GM10248 (cell line): ENCODE results near the gene WASF2.

ENCODE experiments used
- CTCF ChIA-PET: fragments of 300-600 bp; sonication (Branson Sonifier 250); formaldehyde crosslinking; extraction: SDS; loops from one replicate; lab custom pipeline; 2021; ENCODE audit warnings: antibody characterized with exemption; lab: Yijun Ruan, JAX
- POLR2A ChIA-PET: fragments of 350-650 bp; sonication (Branson Sonifier 250); formaldehyde crosslinking; extraction: SDS; loops from one replicate; lab custom pipeline; 2020; ENCODE audit warnings: antibody characterized with exemption; lab: Yijun Ruan, JAX
- DNase-seq: peaks from one replicate; pipeline ENCODE4 v3.0.0; 2012; ENCODE audit errors: extremely low spot score
- CTCF ChIP-seq: IDR thresholded peaks from 2 replicates; pipeline ENCODE4 v1.5.1; 2012; ENCODE audit warnings: mild to moderate bottlenecking, low read depth; ENCODE audit errors: extremely low read depth, missing control alignments, control extremely low read depth

WASF2 gene

GRCh38 chr1:27531959-27532685, 42.2 kb upstream of the WASF2 start:
- ChIA-PET CTCF (interaction anchor here (1.0 to 7.1 kb wide), 2 partner anchors 24 to 32 kb away, joined by 3 to 62 read pairs; no protein-coding TSS in a partner anchor), POLR2A (interaction anchor here (0.6 kb wide), 1 partner anchor 1117 kb away, joined by 4 read pairs; no protein-coding TSS in a partner anchor)
- TF ChIP-seq CTCF: no peak
- DNase-seq: no peak

- no peak for DNase-seq
- CTCF ChIA-PET: interaction anchor here (0.9 to 1.9 kb wide), 3 partner anchors 19 to 132 kb away, joined by 3 to 6 read pairs (median 3); no protein-coding TSS in a partner anchor
- TF ChIP-seq CTCF: no peak
- POLR2A ChIA-PET: interaction anchor here (0.7 kb wide), 1 partner anchor 213 kb away, joined by 6 read pairs; no protein-coding TSS in a partner anchor
These were observed 40.2 kb upstream of the WASF2 start for GRCh38 chr1:27530192-27530591.

GRCh38 chr1:27529704-27530018, 39.7 kb upstream of the WASF2 start:
- DNase-seq: no peak
- POLR2A ChIA-PET: no interaction called here
- CTCF ChIA-PET: interaction anchor here (0.9 to 1.9 kb wide), 2 partner anchors 27 to 133 kb away, joined by 3 to 6 read pairs; no protein-coding TSS in a partner anchor
- no peak for TF ChIP-seq CTCF

- ChIA-PET CTCF (interaction anchor here (1.9 kb wide), 1 partner anchor 28 kb away, joined by 6 read pairs; no protein-coding TSS in a partner anchor), POLR2A (no interaction called here)
These were observed 39.1 kb upstream of the WASF2 start for GRCh38 chr1:27528818-27529703.

GRCh38 chr1:27527890-27528817, 38.2 kb upstream of the WASF2 start:
- CTCF ChIA-PET: interaction anchor here (1.0 to 5.8 kb wide), 2 partner anchors 28 to 157 kb away, joined by 3 to 39 read pairs; no protein-coding TSS in a partner anchor
- POLR2A ChIA-PET: no interaction called here
- no peak for TF ChIP-seq CTCF
- DNase-seq: peak; percentile 67

More at GRCh38 chr1:27528818-27529703, 39.1 kb upstream of the WASF2 start:
- DNase-seq: no peak
- TF ChIP-seq CTCF: no peak
